NCI-H1436 treated with DMSO at 0.1 percent for 48 hours (cell line): ENCODE results near the gene MSH5.

Experiments
- DNase-seq: peaks from one replicate; lab custom pipeline; 2025; lab: John Stamatoyannopoulos, UW

The MSH5 gene

GRCh38 chr6:31760790-31761189 is 21.0 kb downstream of the MSH5 start:
- no peak for DNase-seq

DNA sequence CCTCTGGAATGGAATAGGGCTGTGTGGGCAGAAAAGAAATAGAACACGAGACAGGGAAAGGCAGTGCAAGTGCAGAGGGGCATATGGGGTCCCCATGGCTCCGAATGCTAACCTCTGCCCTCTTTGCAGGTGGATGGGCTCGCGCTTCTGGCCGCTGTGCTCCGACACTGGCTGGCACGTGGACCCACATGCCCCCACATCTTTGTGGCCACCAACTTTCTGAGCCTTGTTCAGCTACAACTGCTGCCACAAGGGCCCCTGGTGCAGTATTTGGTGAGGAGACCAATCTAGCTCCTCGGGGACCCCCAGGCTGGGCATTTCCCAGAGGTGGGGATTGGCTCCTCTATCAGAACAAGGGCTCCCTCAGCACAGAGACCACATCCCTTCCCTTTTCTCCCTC is 21.5 kb downstream of the MSH5 start:
- no peak for DNase-seq

DNA sequence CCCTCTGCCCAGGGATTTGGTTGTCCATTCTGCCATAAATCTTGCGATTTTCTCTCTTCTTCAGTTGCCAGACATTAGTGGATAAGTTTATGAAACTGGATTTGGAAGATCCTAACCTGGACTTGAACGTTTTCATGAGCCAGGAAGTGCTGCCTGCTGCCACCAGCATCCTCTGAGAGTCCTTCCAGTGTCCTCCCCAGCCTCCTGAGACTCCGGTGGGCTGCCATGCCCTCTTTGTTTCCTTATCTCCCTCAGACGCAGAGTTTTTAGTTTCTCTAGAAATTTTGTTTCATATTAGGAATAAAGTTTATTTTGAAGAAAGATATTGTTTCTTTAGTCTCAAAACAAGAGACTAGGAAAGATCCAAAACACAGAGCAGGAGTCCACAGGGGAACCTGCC is 22.6 kb downstream of the MSH5 start, which contains the start of gene SAPCD1:
Gene SAPCD1 (plus strand): TSS at position 301 of the 400 bp plus-strand sequence. CDS start 399 bp downstream, outside the sequence.
- no peak for DNase-seq

- DNase-seq: no peak
These were observed 23.2 kb downstream of the MSH5 start for GRCh38 chr6:31762878-31763618.

DNA sequence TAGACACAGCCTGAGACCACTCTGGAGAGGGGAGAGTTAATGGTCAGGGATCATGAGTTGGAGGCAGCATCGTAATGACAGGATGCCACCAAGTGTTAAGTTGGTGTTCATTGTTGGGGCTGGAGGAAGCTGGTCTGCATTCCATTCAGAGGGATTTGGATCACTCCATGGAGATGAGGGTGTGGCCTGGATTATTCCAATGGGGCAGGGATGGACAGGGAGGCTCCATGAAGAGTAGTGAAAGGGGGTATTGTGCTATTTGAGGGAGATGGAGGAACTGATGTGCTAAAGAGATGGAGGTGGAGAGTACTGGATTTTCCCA is 23.8 kb downstream of the MSH5 start:
- DNase-seq: no peak

- DNase-seq: no peak
These were observed 24.4 kb downstream of the MSH5 start for GRCh38 chr6:31764198-31764597.

DNA sequence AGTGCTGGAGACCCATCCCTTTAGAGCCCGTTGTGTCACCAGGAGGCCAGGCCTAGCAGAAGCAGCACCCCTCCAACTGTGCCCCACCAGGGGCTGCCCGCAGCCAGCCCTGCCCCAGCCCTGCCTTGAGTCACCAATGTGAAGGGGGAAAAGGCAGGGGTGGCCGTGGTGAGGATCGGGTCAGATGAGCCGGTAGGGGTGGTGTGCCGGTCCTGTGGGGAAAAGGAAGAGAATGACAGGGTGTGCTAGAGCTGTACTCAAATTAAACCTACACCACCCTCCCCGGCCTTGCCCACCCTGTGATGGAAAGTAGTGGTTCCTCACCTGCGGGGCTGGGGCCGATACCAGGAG is 25.7 kb downstream of the MSH5 start:
- no peak for DNase-seq

GRCh38 chr6:31765910-31766794 is 26.3 kb downstream of the MSH5 start:
- no peak for DNase-seq

GRCh38 chr6:31767096-31767645 is 27.4 kb downstream of the MSH5 start:
- no peak for DNase-seq

DNA sequence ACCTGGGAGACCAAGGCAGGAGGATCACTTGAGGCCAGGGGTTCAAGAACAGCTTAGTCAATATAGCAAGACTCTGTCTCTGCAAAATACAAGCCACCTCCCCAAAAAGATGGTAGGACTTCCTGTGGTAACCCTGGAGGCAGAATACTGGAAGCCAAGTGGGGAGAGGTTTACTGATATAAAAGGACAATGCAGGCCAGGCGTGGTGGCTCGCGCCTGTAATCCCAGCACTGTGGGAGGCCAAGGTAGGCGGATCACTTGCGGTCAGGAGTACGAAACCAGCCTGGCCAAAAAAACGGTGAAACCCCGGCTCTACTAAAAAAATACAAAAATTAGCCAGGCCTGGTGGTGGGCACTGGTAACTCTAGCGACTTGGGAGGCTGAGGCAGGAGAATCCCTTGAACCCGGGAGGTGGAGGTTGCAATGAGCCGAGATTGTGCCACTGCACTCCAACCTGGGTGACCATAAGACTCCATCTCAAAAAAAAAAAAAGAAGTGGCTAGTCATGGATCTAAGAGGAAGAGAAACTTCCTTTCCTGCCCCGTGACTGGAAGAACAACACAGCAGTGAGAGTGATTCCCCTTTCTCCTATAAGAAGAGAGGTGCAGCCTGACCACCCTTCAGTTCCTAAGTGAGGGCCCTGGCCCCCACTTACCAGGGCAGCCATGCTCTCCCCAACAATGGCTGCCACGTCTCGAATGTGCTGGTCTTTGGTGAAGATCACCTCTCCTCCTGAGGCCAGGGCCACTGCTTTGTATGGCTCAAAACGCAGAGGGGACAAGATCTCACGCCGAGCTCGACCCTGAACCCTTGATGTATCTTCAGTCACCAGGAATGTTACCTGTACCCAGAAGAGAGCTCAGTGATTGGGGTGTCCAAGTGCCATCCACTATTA is 28.8 kb downstream of the MSH5 start:
- no peak for DNase-seq

DNA sequence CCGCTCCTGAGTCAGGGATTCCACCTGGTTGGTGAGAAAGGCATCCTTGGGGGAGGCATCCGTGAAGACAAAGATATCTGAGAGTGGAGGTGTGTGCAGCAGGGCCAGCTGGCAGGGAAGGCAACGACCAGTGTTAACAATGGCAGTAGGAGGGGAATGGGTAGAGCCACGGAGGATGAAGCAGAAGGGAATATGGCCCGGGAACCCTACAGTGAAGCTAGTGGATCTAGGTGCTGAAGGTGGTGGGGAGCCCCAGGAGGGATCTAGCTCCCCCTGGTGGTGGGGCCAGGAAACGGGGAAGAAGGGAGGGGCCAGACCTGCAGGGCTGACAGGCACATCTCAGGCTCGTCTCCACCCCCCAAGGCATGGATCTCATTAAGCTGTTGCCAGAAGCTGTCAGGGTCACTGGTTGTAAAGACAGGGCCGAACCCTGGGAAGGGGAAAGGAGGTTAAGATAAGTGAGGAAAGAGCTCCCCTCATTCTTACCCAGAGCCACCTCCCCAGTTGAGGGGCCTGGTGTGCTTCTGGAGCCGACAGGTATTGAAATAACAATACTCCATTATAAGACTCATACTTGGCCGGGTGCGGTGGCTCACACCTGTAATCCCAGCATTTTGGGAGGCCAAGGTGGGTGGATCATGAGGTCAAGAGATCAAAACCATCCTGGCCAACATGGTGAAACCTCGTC is 30.0 kb downstream of the MSH5 start:
- DNase-seq: no peak

GRCh38 chr6:31770860-31771259 is 31.1 kb downstream of the MSH5 start:
- DNase-seq: no peak

DNA sequence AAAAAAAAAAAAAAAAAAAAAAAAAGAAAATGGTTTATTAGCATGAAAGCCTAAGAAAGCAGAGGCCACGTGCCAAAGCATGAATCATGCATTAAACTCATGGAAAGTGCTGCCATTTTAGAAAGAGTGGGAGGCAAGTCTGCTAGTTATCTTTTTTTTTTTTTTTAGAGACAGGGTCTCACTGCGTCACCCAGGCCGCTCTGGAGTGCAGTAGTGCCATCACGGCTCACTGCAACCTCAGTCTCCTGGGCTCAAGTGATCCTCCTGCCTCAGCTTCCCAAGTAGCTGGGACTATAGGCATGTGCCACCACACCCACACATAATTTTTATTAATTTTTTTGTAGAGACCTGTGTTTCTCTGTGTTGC is 32.2 kb downstream of the MSH5 start:
- DNase-seq: no peak

GRCh38 chr6:31775184-31775583 is 35.4 kb downstream of the MSH5 start:
- DNase-seq: no peak

- no peak for DNase-seq
These were observed 36.1 kb downstream of the MSH5 start for GRCh38 chr6:31775633-31776484.

DNA sequence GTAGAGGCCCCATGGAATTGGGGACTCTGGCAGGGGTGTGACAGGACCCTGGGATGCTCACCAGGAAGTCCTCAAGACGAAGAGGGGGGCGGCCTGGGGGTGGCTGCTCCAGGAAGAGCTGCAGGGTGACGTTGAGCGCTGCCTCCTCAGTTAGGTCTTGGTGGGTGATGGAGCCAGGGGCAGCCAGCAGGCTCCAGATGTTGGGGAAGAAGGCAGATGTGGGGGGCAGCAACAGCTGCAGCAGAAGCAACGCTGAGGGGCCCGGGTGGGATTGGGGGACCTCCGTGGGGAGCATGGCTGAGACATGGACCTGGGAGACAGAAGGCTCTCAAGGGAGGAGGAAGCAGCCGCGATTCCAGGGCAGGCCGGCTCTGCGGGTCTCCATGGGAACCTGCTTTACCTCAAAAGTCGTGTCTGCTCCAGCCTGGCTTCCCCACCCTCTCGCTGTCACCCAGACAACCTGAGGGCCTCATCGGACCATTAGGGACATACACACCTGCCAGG is 36.7 kb downstream of the MSH5 start:
- DNase-seq: no peak

DNA sequence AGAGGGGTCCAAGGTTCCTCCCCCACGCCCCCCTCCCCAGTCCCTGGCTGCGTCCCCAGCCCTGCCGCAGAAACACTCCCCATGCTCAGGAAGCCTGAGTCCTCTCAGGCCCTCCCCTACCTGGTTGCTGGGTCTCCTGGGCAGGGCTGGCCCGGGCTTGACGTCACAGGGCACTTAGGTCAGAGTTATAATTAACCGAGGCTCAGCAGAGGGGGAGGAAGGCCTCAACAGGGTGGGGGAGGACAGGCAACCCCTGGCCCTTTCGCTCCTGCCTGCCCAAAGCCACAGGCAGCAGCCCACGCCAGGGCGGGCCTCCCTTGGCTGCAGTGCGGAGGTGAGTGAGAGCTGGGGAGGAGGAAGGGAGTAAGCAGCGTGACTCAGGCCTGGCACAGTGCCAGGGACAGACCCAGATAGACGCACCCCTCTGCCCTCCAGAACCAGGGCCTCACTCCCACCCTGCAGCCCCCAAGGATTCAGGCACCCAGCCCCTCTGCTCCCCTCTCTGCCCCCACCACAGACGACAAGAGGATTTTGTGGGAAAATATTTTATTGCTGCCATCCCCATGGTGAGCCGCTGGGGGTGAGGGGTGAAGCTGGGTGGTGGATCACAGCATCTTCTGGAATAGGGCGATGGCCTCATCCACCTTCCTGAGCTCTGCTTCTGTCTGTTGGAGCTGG is 37.3 kb downstream of the MSH5 start, which contains the start of gene VWA7:
Gene VWA7 (minus strand): TSS at position 340 of the 678 bp plus-strand sequence. CDS start 549 bp downstream, outside the sequence.
- peak; percentile 19 for DNase-seq

GRCh38 chr6:31777667-31778050 is 37.9 kb downstream of the MSH5 start:
- no peak for DNase-seq

DNA sequence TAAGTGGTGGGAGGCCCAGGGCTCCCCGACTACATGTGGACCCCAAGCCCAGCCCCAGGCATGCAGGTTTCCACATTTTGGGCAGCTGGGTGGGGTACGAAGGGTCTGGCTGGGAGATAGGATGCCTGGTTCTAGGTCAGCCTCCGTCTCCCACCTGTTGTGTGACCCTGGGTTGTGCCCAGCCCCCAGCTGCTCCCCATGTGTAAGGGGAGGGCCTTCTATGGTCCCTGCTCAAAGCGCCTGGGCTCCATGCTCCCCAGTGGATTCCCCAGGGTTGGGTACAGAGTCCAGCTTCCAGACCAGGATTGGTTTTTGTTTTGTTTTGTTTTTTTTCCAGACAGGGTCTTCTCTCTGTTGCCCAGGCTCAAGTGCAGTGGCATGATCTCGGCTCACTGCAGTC is 38.4 kb downstream of the MSH5 start:
- DNase-seq: no peak
